ENCODE measurements around the gene FCRL6. TPM values are rescaled to one million over a fixed set of nuclear protein-coding genes. Genes with fewer than 3 reads are reported as not detected.

Gene FCRL6
- total RNA-seq, 1 experiment from 2014 or later = not detected

GRCh38 chr1:159847231-159847630, 45.1 kb downstream of the FCRL6 start:
- DNase-seq (ENCODE audit: low read depth, low spot score) = no peak
- POLR2A ChIA-PET = no interaction called here
- in situ Hi-C loops (cut with HindIII; ENCODE audit: low pct_unique_long_range_greater_than_20kb, low sequenced_read_pairs) = no loop called here

GRCh38 chr1:159848326-159848725, 46.2 kb downstream of the FCRL6 start:
- no peaks in the 10 kb centered on the region for H3K27me3 ChIP-seq (ENCODE audit: control insufficient read depth, insufficient read depth, low read length)
- DNase-seq (ENCODE audit: low read depth, low spot score) (no peak), ATAC-seq (no peak)
- CTCF ChIA-PET = no interaction called here
- no TSS peak for BruUV-seq (replicated peaks)
- in situ Hi-C loops (cut with HindIII; ENCODE audit: low pct_unique_long_range_greater_than_20kb, low sequenced_read_pairs) (no loop called here), intact Hi-C loops (cut with micrococcal nuclease; ENCODE audit: unreplicated experiment) (no loop called here)
- H3K4me1 ChIP-seq (ENCODE audit: control insufficient read depth, insufficient read depth, low read length) = no peaks in the 10 kb centered on the region
- H3K27ac ChIP-seq (ENCODE audit: low read length) = no peak overlapping the region
- H3K36me3 ChIP-seq (ENCODE audit: control insufficient read depth, insufficient read depth, low read length) = no peaks in the 10 kb centered on the region
- TF ChIP-seq REST (IDR thresholded peaks at IDR 0.05; ENCODE audit: insufficient read depth in 1 of 2, low read depth in 2 of 2, low read length in 1 of 2) (no peak), CTCF (IDR thresholded peaks at IDR 0.05) (no peak), SIN3A (IDR thresholded peaks at IDR 0.05; ENCODE audit: borderline replicate concordance, insufficient read depth, low read depth, low read length) (no peak), POLR2AphosphoS5 (IDR thresholded peaks at IDR 0.05; ENCODE audit: low read depth, low read length) (no peak), TCF7L2 (IDR thresholded peaks at IDR 0.05; ENCODE audit: low read depth, low read length) (no peak)
- POLR2A ChIA-PET = no interaction called here
- H3K9me3 ChIP-seq (ENCODE audit: control insufficient read depth, insufficient read depth, low read depth, low read length) = no peaks in the 10 kb centered on the region
- no peak overlapping the region for H3K4me3 ChIP-seq (ENCODE audit: low read depth in 2 of 2, low read length in 2 of 2)

More at GRCh38 chr1:159847231-159847630, 45.1 kb downstream of the FCRL6 start:
- TF ChIP-seq SIN3A (IDR thresholded peaks at IDR 0.05; ENCODE audit: borderline replicate concordance, insufficient read depth, low read depth, low read length) (no peak), POLR2AphosphoS5 (IDR thresholded peaks at IDR 0.05; ENCODE audit: low read depth, low read length) (no peak), CTCF (IDR thresholded peaks at IDR 0.05) (no peak), REST (IDR thresholded peaks at IDR 0.05; ENCODE audit: insufficient read depth in 1 of 2, low read depth in 2 of 2, low read length in 1 of 2) (no peak), TCF7L2 (IDR thresholded peaks at IDR 0.05; ENCODE audit: low read depth, low read length) (no peak)
- ATAC-seq = no peak
- Histone ChIP-seq H3K9me3 (ENCODE audit: control insufficient read depth, insufficient read depth, low read depth, low read length) (no peaks in the 10 kb centered on the region), H3K27ac (ENCODE audit: low read length) (no peak overlapping the region), H3K27me3 (ENCODE audit: control insufficient read depth, insufficient read depth, low read length) (no peaks in the 10 kb centered on the region), H3K36me3 (ENCODE audit: control insufficient read depth, insufficient read depth, low read length) (no peaks in the 10 kb centered on the region), H3K4me1 (ENCODE audit: control insufficient read depth, insufficient read depth, low read length) (no peaks in the 10 kb centered on the region), H3K4me3 (ENCODE audit: low read depth in 2 of 2, low read length in 2 of 2) (no peak overlapping the region)
- CTCF ChIA-PET = no interaction called here
- intact Hi-C loops (cut with micrococcal nuclease; ENCODE audit: unreplicated experiment) = no loop called here
- BruUV-seq (replicated peaks) = no TSS peak
